ENCODE results near the gene CEP170. TPM values are rescaled to one million over a fixed set of nuclear protein-coding genes. Genes with fewer than 3 reads are reported as not detected.
A peak's percentile ranks its signal among the peaks of the same experiment; 100 is the strongest.

The CEP170 gene
- 82.0 and 82.2 TPM in 2 replicates for total RNA-seq

- TF ChIP-seq CTCF (IDR thresholded peaks at IDR 0.05; ENCODE audit: insufficient read depth, low read length, poor library complexity, severe bottlenecking), result no peak
- peak; percentile 96 for DNase-seq (ENCODE audit: low read depth)
Measured at GRCh38 chr1:243254927-243255790, at the start of gene CEP170. Gene CEP170, minus strand, starts transcription at chr1:243255281. Its CDS starts 30,001 bp downstream, at chr1:243225280.

GRCh38 chr1:243301059-243301458, 46.0 kb upstream of the CEP170 start:
- Histone ChIP-seq H3K27me3 (ENCODE audit: control insufficient read depth, insufficient read depth, low read length) (no peaks in the 10 kb centered on the region), H3K36me3 (ENCODE audit: control insufficient read depth, insufficient read depth, low read length) (no peaks in the 10 kb centered on the region), H3K4me3 (ENCODE audit: low read depth, low read length) (no peak overlapping the region)
- no peak for TF ChIP-seq CTCF (IDR thresholded peaks at IDR 0.05; ENCODE audit: insufficient read depth, low read length, poor library complexity, severe bottlenecking)
- no peak for DNase-seq (ENCODE audit: low read depth)

More at GRCh38 chr1:243254927-243255790, at the start of gene CEP170:
- Histone ChIP-seq H3K4me3 (ENCODE audit: low read depth, low read length) (peak within 1 kb of the TSS; percentile 99), H3K27me3 (ENCODE audit: control insufficient read depth, insufficient read depth, low read length) (no peaks in the 10 kb centered on the region), H3K36me3 (ENCODE audit: control insufficient read depth, insufficient read depth, low read length) (no peaks in the 10 kb centered on the region)

- DNase-seq (ENCODE audit: low read depth), result no peak
- H3K4me3 ChIP-seq (ENCODE audit: low read depth, low read length), result no peak overlapping the region
- no peak for TF ChIP-seq CTCF (IDR thresholded peaks at IDR 0.05; ENCODE audit: insufficient read depth, low read length, poor library complexity, severe bottlenecking)
- no peaks in the 10 kb centered on the region for H3K36me3 ChIP-seq (ENCODE audit: control insufficient read depth, insufficient read depth, low read length)
- H3K27me3 ChIP-seq (ENCODE audit: control insufficient read depth, insufficient read depth, low read length), result no peaks in the 10 kb centered on the region
Measured at GRCh38 chr1:243299069-243299468, 44.0 kb upstream of the CEP170 start.

- TF ChIP-seq CTCF (IDR thresholded peaks at IDR 0.05; ENCODE audit: insufficient read depth, low read length, poor library complexity, severe bottlenecking), result no peak
- no peaks in the 10 kb centered on the region for H3K36me3 ChIP-seq (ENCODE audit: control insufficient read depth, insufficient read depth, low read length)
- H3K4me3 ChIP-seq (ENCODE audit: low read depth, low read length), result no peak overlapping the region
- DNase-seq (ENCODE audit: low read depth), result no peak
- H3K27me3 ChIP-seq (ENCODE audit: control insufficient read depth, insufficient read depth, low read length), result no peaks in the 10 kb centered on the region
Measured at GRCh38 chr1:243294723-243295121, 39.6 kb upstream of the CEP170 start.

GRCh38 chr1:243293941-243294722, 39.1 kb upstream of the CEP170 start:
- TF ChIP-seq CTCF (IDR thresholded peaks at IDR 0.05; ENCODE audit: insufficient read depth, low read length, poor library complexity, severe bottlenecking), result no peak
- no peak for DNase-seq (ENCODE audit: low read depth)
- H3K27me3 ChIP-seq (ENCODE audit: control insufficient read depth, insufficient read depth, low read length), result no peaks in the 10 kb centered on the region
- H3K36me3 ChIP-seq (ENCODE audit: control insufficient read depth, insufficient read depth, low read length), result no peaks in the 10 kb centered on the region
- no peak overlapping the region for H3K4me3 ChIP-seq (ENCODE audit: low read depth, low read length)
